Mesothelial cell of epicardium (in vitro differentiated cells): ENCODE measurements around the gene AXL. TPM values are rescaled to one million over a fixed set of nuclear protein-coding genes. Genes with fewer than 3 reads are reported as not detected.

Experiments used
- DNase-seq, 2 experiments: peaks; one replicate each; pipeline ENCODE4 v3.0.0; 2021; ENCODE audit warnings: low spot score in 2 of 2; ENCODE audit not compliant: unreplicated experiment in 2 of 2
- H3K27ac Mint-ChIP-seq: 2 replicates; pipeline ENCODE4 v1.8.0; 2021; ENCODE audit warnings: mixed read lengths
- H3K27me3 Mint-ChIP-seq: 2 replicates; pipeline ENCODE4 v1.8.0; 2021; ENCODE audit warnings: low read depth, mixed read lengths
- H3K36me3 Mint-ChIP-seq: 2 replicates; pipeline ENCODE4 v1.8.0; 2021; ENCODE audit warnings: mixed read lengths
- H3K4me1 Mint-ChIP-seq: 2 replicates; pipeline ENCODE4 v1.8.0; 2021; ENCODE audit warnings: mixed read lengths
- H3K4me3 Mint-ChIP-seq: 2 replicates; pipeline ENCODE4 v1.8.0; 2021; ENCODE audit warnings: mild to moderate bottlenecking, moderate library complexity, mixed read lengths
- H3K9me3 Mint-ChIP-seq: 2 replicates; pipeline ENCODE4 v1.8.0; 2021; ENCODE audit warnings: mixed read lengths
- total RNA-seq: library from RNA; stranded (reverse); gene quantifications from 3 replicates; pipeline ENCODE4 v1.2.1, GENCODE V29; 2021
- TF ChIP-seq, protein P1 (sequence below): fragments of 200-600 bp; sonication (generic); IDR thresholded peaks from one replicate; pipeline ENCODE4 v1.5.0; 2021; ENCODE audit warnings: antibody characterized with exemption; ENCODE audit not compliant: unreplicated experiment

The AXL gene
- total RNA-seq, 1 donor from 2014 or later = 60.0 TPM

- TF ChIP-seq, protein P1, sequence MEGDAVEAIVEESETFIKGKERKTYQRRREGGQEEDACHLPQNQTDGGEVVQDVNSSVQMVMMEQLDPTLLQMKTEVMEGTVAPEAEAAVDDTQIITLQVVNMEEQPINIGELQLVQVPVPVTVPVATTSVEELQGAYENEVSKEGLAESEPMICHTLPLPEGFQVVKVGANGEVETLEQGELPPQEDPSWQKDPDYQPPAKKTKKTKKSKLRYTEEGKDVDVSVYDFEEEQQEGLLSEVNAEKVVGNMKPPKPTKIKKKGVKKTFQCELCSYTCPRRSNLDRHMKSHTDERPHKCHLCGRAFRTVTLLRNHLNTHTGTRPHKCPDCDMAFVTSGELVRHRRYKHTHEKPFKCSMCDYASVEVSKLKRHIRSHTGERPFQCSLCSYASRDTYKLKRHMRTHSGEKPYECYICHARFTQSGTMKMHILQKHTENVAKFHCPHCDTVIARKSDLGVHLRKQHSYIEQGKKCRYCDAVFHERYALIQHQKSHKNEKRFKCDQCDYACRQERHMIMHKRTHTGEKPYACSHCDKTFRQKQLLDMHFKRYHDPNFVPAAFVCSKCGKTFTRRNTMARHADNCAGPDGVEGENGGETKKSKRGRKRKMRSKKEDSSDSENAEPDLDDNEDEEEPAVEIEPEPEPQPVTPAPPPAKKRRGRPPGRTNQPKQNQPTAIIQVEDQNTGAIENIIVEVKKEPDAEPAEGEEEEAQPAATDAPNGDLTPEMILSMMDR = no peak
- Mint-ChIP-seq H3K4me1 (no peaks in the 10 kb centered on the region), H3K36me3 (peaks cover 39% of the 10 kb centered on the region), H3K27me3 (no peaks in the 10 kb centered on the region), H3K27ac (no peak overlapping the region), H3K4me3 (no peak overlapping the region), H3K9me3 (no peaks in the 10 kb centered on the region)
- no peak for DNase-seq
Observed at GRCh38 chr19:41235480-41235879, 16.5 kb downstream of the AXL start.

GRCh38 chr19:41238244-41238643 is 19.2 kb downstream of the AXL start:
- no peak overlapping the region for H3K4me3 Mint-ChIP-seq
- H3K27me3 Mint-ChIP-seq = no peaks in the 10 kb centered on the region
- no peaks in the 10 kb centered on the region for H3K4me1 Mint-ChIP-seq
- peaks cover 32% of the 10 kb centered on the region for H3K36me3 Mint-ChIP-seq
- H3K9me3 Mint-ChIP-seq = no peaks in the 10 kb centered on the region
- TF ChIP-seq, protein P1 = no peak
- H3K27ac Mint-ChIP-seq = no peak overlapping the region
- DNase-seq = no peak

GRCh38 chr19:41239363-41239762 is 20.3 kb downstream of the AXL start:
- no peak overlapping the region for H3K27ac Mint-ChIP-seq
- H3K36me3 Mint-ChIP-seq = peaks cover 31% of the 10 kb centered on the region
- H3K9me3 Mint-ChIP-seq = no peaks in the 10 kb centered on the region
- no peaks in the 10 kb centered on the region for H3K4me1 Mint-ChIP-seq
- DNase-seq = no peak
- no peak overlapping the region for H3K4me3 Mint-ChIP-seq
- TF ChIP-seq, protein P1 = no peak
- H3K27me3 Mint-ChIP-seq = no peaks in the 10 kb centered on the region

DNA sequence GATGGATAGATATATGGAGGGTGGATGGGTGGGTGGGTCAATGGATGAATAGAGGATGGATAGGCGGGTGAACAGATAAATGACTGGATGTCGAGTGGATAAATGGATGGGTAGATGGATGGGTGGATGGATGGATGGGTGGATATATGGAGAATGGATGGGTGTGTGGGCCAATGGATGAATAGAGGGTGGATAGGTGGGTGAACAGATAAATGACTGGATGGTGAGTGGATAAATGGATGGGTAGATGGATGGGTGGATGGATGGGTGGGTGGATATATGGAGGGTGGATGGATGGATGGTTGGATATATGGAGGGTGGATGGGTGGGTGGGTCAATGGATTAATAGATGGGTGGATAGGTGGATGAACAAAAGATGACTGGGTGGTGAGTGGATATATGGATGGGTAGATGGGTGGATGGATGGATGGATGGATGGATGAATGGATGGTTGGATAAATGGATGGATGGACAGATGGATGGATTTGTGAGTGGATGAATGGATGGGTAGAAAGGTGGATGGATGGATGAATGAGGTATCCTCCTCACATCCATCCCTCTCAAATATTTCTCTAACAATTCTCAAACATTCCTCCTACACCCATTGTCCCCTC is 21.0 kb downstream of the AXL start:
- Mint-ChIP-seq H3K27me3 (no peaks in the 10 kb centered on the region), H3K4me1 (no peaks in the 10 kb centered on the region), H3K4me3 (no peak overlapping the region), H3K9me3 (no peaks in the 10 kb centered on the region), H3K27ac (no peak overlapping the region), H3K36me3 (peaks cover 32% of the 10 kb centered on the region)
- TF ChIP-seq, protein P1 = no peak
- no peak for DNase-seq

DNA sequence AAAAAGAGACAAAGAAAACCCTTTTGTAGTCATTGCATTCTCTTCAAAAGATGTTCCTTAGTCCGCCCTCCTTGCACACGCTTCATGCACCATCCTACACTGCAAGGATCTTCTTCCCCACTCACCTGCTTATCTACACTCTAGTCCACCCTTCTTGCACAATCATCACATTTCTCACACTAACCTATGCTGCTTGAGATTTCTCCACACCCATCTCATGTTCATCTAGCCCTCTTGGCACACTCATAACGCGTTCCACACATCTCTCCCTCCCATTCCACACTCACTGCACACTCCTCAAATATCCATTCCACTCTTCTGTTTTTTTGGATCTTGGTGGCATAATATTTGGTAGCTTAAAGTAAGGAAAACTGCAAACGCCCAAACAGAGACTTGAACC is 22.8 kb downstream of the AXL start:
- Mint-ChIP-seq H3K36me3 (peaks cover 38% of the 10 kb centered on the region), H3K27me3 (no peaks in the 10 kb centered on the region), H3K4me1 (no peaks in the 10 kb centered on the region), H3K27ac (no peak overlapping the region), H3K4me3 (no peak overlapping the region), H3K9me3 (no peaks in the 10 kb centered on the region)
- TF ChIP-seq, protein P1 = no peak
- no peak for DNase-seq

DNA sequence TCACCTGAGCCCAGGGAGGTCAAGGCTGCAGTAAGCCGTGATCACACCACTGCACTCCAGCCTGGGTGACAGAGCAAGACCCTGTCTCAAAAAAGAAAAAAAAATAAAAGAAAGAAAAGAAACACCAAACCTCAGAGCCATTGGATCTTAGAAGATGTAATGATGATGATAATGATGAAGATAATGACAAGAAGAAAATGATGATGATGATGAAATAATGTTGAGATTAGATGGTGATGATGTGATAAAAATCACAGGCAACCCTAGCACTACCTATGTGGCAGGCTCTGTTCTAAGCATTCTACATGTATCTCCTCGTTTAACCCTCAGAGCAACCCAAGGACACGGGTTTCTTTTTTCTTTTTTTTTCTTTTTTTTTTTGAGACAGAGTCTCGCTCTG is 25.1 kb downstream of the AXL start:
- DNase-seq = no peak
- no peaks in the 10 kb centered on the region for H3K9me3 Mint-ChIP-seq
- no peak overlapping the region for H3K4me3 Mint-ChIP-seq
- peaks cover 38% of the 10 kb centered on the region for H3K36me3 Mint-ChIP-seq
- TF ChIP-seq, protein P1 = no peak
- no peaks in the 10 kb centered on the region for H3K27me3 Mint-ChIP-seq
- H3K4me1 Mint-ChIP-seq = no peaks in the 10 kb centered on the region
- H3K27ac Mint-ChIP-seq = no peak overlapping the region
